OCI-LY3 (cell line): ENCODE measurements around the gene ROR2.

Source experiments
- H2AFZ ChIP-seq: fragments of 200-600, 300-600 bp; shearing (Covaris generic); 2 replicates; pipeline ENCODE4 v1.6.0; 2014; ENCODE audit warnings: antibody characterized with exemption, low read depth, low read length
- H3K27ac ChIP-seq: fragments of 200-600, 300-600 bp; sonication (generic); 2 replicates; pipeline ENCODE4 v1.5.1; 2014; ENCODE audit warnings: mild to moderate bottlenecking, low read length, moderate library complexity, mixed read lengths
- H3K27me3 ChIP-seq: fragments of 200-600, 300-600 bp; sonication (generic); 2 replicates; pipeline ENCODE4 v1.6.1; 2014; ENCODE audit warnings: low read depth, low read length, mixed read lengths
- H3K36me3 ChIP-seq: fragments of 200-600, 300-600 bp; sonication (generic); replicated peaks from 2 replicates; pipeline ENCODE3; 2014; ENCODE audit warnings: low read depth, low read length, mixed read lengths
- H3K4me1 ChIP-seq: fragments of 300-600, 200-600 bp; sonication (generic); 2 replicates; pipeline ENCODE4 v1.6.1; 2014; ENCODE audit warnings: low read length, mixed read lengths
- H3K4me2 ChIP-seq: fragments of 200-600, 300-600 bp; sonication (generic); 2 replicates; pipeline ENCODE4 v1.6.1; 2014; ENCODE audit warnings: low read length, mixed read lengths
- H3K4me3 ChIP-seq: fragments of 300-600, 200-600 bp; sonication (generic); 2 replicates; pipeline ENCODE4 v1.5.1; 2014; ENCODE audit warnings: antibody characterized with exemption, mild to moderate bottlenecking, low read length, moderate library complexity
- H3K79me2 ChIP-seq: fragments of 300-600, 200-600 bp; shearing (Covaris generic); 2 replicates; pipeline ENCODE4 v1.6.1; 2014; ENCODE audit warnings: mild to moderate bottlenecking, low read length, mixed read lengths
- H3K9ac ChIP-seq: fragments of 300-600, 200-600 bp; shearing (Covaris generic); 2 replicates; pipeline ENCODE4 v1.6.0; 2014; ENCODE audit warnings: mild to moderate bottlenecking, low read length, moderate library complexity
- H3K9me3 ChIP-seq: fragments of 200-600, 300-600 bp; shearing (Covaris generic); 2 replicates; pipeline ENCODE4 v1.6.1; 2014; ENCODE audit warnings: low read length, mixed read lengths; ENCODE audit not compliant: insufficient read depth
- H4K20me1 ChIP-seq: fragments of 200-600, 300-600 bp; sonication (generic); 2 replicates; pipeline ENCODE4 v1.6.1; 2016; ENCODE audit warnings: low read length, mixed read lengths; ENCODE audit not compliant: insufficient read depth
- EZH2phosphoT487 ChIP-seq: fragments of 200-600 bp; shearing (Covaris generic); IDR thresholded peaks from 2 replicates; pipeline ENCODE4 v1.6.1; 2018; ENCODE audit warnings: antibody characterized with exemption, mixed run types, low read depth
- TF ChIP-seq, protein P1 (sequence below): fragments of 200-600, 300-600 bp; sonication (generic); IDR thresholded peaks from 2 replicates; pipeline ENCODE4 v1.5.1; 2014; ENCODE audit warnings: antibody characterized with exemption, low read length, low read depth

ROR2 gene

GRCh38 chr9:91751922-91752321, 198.1 kb downstream of the ROR2 start:
- no peak for TF ChIP-seq EZH2phosphoT487
- TF ChIP-seq, protein P1, sequence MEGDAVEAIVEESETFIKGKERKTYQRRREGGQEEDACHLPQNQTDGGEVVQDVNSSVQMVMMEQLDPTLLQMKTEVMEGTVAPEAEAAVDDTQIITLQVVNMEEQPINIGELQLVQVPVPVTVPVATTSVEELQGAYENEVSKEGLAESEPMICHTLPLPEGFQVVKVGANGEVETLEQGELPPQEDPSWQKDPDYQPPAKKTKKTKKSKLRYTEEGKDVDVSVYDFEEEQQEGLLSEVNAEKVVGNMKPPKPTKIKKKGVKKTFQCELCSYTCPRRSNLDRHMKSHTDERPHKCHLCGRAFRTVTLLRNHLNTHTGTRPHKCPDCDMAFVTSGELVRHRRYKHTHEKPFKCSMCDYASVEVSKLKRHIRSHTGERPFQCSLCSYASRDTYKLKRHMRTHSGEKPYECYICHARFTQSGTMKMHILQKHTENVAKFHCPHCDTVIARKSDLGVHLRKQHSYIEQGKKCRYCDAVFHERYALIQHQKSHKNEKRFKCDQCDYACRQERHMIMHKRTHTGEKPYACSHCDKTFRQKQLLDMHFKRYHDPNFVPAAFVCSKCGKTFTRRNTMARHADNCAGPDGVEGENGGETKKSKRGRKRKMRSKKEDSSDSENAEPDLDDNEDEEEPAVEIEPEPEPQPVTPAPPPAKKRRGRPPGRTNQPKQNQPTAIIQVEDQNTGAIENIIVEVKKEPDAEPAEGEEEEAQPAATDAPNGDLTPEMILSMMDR: no peak
- Histone ChIP-seq H3K4me2 (no peak overlapping the region), H3K9me3 (no peaks in the 10 kb centered on the region), H2AFZ (no peak overlapping the region), H3K27ac (no peak overlapping the region), H3K9ac (no peak overlapping the region), H3K27me3 (peaks cover 21% of the 10 kb centered on the region), H3K79me2 (no peaks in the 10 kb centered on the region), H3K4me1 (no peaks in the 10 kb centered on the region), H3K36me3 (no peaks in the 10 kb centered on the region), H3K4me3 (no peak overlapping the region), H4K20me1 (no peaks in the 10 kb centered on the region)

DNA sequence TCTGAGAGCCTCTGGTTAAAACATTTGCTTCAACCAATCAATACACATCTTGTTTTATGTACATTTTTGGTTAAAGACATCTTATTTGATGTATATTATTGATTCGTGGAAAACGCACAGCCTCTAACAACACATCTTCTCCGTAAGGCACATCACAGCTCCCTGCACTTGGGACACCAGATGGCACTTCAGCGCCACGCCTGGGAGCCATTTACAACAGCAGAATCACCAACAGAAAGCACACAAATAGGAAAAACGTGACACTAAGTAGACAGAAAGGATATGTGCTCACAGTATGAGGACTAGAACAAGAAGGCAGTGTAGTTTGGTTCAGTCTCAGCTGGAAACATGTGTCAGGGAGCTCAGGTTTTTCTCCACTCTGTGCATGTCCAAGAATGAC, 199.7 kb downstream of the ROR2 start:
- Histone ChIP-seq H3K4me1 (no peaks in the 10 kb centered on the region), H4K20me1 (no peaks in the 10 kb centered on the region), H3K4me3 (no peak overlapping the region), H2AFZ (no peak overlapping the region), H3K27ac (no peak overlapping the region), H3K4me2 (no peak overlapping the region), H3K79me2 (no peaks in the 10 kb centered on the region), H3K36me3 (no peaks in the 10 kb centered on the region), H3K9ac (no peak overlapping the region), H3K9me3 (no peaks in the 10 kb centered on the region), H3K27me3 (peaks cover 21% of the 10 kb centered on the region)
- TF ChIP-seq, protein P1: no peak
- no peak for TF ChIP-seq EZH2phosphoT487

DNA sequence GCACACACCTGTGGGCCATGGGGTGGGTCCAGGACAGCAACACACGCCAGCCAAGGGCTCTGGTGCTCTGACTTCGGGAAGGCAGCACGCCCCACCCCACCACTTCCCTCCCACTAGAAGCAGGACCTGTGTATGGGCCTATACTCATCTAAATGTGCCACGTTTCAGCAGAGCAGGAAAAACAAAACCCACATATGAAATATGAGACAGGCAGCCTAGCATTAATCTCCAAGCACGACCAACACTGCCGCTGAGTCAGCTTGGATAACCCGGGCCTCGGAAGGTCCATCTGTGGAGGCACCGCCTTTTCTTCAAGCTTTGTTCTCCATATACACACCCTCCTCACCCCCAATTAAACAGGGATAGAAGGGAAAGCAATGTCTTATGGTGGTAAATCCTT, 203.1 kb downstream of the ROR2 start:
- H3K27ac ChIP-seq: no peak overlapping the region
- H3K27me3 ChIP-seq: peaks cover 13% of the 10 kb centered on the region; the same call in 1 of the 2 replicates
- H3K4me1 ChIP-seq: no peaks in the 10 kb centered on the region
- no peak overlapping the region for H3K9ac ChIP-seq
- H4K20me1 ChIP-seq: no peaks in the 10 kb centered on the region
- no peak overlapping the region for H3K4me2 ChIP-seq
- TF ChIP-seq, protein P1: no peak
- no peak for TF ChIP-seq EZH2phosphoT487
- H3K36me3 ChIP-seq: no peaks in the 10 kb centered on the region
- no peaks in the 10 kb centered on the region for H3K79me2 ChIP-seq
- H3K9me3 ChIP-seq: no peaks in the 10 kb centered on the region
- H2AFZ ChIP-seq: no peak overlapping the region
- H3K4me3 ChIP-seq: no peak overlapping the region

DNA sequence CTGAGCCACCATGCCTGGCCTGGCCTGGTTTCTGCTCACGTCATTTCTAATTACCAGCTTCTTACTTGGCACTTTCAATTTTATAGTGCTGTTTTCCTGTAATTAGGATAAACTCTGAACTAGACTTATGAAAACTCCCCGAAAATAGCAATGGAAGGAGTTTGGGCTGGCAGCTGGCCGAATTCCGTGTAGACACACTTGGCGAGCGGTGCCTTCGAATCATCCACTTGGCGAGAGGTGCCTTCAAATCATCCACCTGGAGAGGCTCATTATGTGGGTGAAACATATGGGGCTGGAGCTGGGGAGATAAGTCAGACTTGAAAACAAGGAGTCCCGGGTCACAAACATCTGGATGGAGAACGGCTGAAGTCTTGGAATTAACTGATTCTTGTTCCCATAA, 203.7 kb downstream of the ROR2 start:
- Histone ChIP-seq H3K9ac (no peak overlapping the region), H3K36me3 (no peaks in the 10 kb centered on the region), H3K4me2 (no peak overlapping the region), H3K4me3 (no peak overlapping the region), H2AFZ (no peak overlapping the region), H3K27ac (no peak overlapping the region), H3K27me3 (peaks cover 11% of the 10 kb centered on the region; the same call in 1 of the 2 replicates), H3K9me3 (no peaks in the 10 kb centered on the region), H3K4me1 (no peaks in the 10 kb centered on the region), H4K20me1 (no peaks in the 10 kb centered on the region), H3K79me2 (no peaks in the 10 kb centered on the region)
- TF ChIP-seq EZH2phosphoT487: no peak
- TF ChIP-seq, protein P1: no peak
